ENCODE data around the gene ZFYVE21.

Gene ZFYVE21

DNA sequence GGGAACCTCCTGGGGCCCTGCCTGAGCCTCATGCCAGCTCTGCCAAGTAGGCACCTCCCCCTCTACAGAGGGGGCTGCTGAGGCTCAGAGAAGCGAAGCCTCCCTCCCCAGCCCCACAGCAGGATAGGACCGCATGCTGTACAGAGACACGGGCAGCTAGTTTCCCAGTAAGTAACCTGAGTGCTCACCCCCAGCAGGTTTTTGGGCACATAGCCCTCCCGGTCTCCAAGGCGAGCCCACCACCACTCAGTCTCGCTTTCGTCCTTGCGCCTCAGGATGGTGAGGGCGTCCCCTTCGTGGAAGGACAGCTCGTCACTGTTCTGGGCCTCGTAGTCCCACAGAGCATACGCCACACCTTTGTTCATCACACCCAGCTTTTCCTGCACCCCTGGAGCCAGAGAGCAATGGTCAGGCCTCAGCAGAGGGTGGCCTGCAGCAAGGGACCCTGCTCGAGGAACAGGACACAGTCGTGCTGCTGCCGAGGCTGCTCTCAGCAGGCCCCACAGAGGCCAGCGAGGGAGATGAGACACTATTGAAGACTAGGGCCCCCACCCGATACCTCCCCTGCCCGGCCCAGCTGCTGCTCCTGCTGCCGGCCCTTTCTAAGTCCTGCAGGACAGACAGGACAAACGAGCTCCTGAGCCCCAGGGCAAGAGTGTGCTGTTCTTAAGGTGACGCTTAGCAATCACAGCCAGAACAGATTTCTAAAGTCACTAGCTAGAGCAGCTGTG, 20.4 kb downstream of the ZFYVE21 start:
- H3K36me3 Mint-ChIP-seq (ENCODE audit: insufficient read depth): peaks cover 17% of the 10 kb centered on the region
- H3K4me3 Mint-ChIP-seq: no peak overlapping the region
- H3K9me3 Mint-ChIP-seq: no peaks in the 10 kb centered on the region
- no peaks in the 10 kb centered on the region for H3K27me3 Mint-ChIP-seq
- ATAC-seq (replicated peaks) (no peak), DNase-seq (no peak)
- H3K4me1 Mint-ChIP-seq (ENCODE audit: low read depth in 2 of 2): no peaks in the 10 kb centered on the region
- peak overlapping the region in 1 of 2 donors; percentile 44 for H3K27ac Mint-ChIP-seq

DNA sequence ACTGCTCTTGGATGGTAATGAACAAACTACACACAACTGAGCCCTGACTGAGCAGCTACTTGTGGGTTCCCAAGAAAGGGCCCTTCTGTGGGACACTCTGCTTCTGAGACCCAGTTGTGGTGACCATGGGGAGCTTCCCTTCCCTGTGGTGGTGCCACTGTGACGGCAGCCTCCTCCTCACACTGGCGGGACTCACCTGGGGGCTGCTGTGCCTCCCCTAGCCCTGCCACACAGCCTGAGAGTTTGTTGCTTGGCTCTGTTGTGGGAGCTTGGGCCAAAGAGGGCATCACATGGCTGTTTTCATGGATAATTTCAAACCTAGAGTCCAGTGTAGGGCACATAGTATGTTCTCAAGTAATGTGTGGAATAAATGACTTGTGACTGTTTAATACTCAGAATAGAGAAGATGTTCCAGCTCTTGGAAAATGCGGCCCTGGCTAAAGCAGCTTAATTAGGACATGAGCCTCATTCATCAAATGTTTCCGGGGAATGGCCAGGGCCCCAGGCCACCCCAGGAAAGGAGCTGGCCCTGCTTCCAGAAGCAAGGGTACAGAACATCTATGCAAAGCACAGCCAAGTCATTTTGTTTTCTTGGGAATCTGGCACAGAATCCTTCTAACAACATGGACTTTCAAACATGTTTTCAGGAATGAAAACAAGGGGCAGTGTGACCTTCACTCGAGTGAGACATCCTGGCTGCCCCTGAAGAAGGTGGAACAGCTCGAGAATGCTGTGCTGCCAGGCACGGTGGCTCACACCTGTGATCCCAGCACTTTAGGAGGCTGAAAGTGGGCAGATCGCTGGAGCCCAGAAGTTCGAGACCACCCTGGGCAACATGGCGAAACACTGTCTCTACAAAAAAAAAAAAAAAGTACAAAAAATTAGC, 21.2 kb downstream of the ZFYVE21 start:
- no peaks in the 10 kb centered on the region for H3K27me3 Mint-ChIP-seq
- no peak for DNase-seq
- peaks cover 12% of the 10 kb centered on the region for H3K36me3 Mint-ChIP-seq (ENCODE audit: insufficient read depth)
- no peak for ATAC-seq (replicated peaks)
- no peak overlapping the region for H3K27ac Mint-ChIP-seq
- H3K4me1 Mint-ChIP-seq (ENCODE audit: low read depth in 2 of 2): no peaks in the 10 kb centered on the region
- H3K4me3 Mint-ChIP-seq: no peak overlapping the region
- H3K9me3 Mint-ChIP-seq: no peaks in the 10 kb centered on the region

- H3K9me3 Mint-ChIP-seq: no peaks in the 10 kb centered on the region
- no peak overlapping the region for H3K27ac Mint-ChIP-seq
- no peak overlapping the region for H3K4me3 Mint-ChIP-seq
- DNase-seq: no peak
- no peaks in the 10 kb centered on the region for H3K27me3 Mint-ChIP-seq
- H3K4me1 Mint-ChIP-seq (ENCODE audit: low read depth in 2 of 2): no peaks in the 10 kb centered on the region
- no peak for ATAC-seq (replicated peaks)
- H3K36me3 Mint-ChIP-seq (ENCODE audit: insufficient read depth): peaks cover 9% of the 10 kb centered on the region
Observed at GRCh38 chr14:103737432-103738045, 21.9 kb downstream of the ZFYVE21 start.

DNA sequence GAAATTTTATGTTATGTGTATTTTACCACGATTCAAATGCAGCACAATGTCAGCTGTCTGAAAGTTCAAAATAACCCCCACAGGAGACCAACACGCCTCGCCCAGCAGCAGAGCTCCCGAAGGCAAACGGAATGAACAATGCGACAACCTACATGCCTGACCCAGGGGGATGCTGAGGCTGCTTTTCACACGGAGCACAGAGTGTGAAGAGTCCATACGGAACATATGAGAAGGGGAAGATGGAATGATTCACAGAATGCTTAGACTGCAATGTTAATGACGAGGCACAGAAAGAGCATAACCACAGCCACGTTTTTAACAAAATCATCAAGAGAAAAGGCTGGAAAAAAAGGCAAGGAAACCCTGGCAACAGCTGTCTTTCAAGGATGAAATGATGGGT, 22.6 kb downstream of the ZFYVE21 start:
- H3K9me3 Mint-ChIP-seq: no peaks in the 10 kb centered on the region

DNA sequence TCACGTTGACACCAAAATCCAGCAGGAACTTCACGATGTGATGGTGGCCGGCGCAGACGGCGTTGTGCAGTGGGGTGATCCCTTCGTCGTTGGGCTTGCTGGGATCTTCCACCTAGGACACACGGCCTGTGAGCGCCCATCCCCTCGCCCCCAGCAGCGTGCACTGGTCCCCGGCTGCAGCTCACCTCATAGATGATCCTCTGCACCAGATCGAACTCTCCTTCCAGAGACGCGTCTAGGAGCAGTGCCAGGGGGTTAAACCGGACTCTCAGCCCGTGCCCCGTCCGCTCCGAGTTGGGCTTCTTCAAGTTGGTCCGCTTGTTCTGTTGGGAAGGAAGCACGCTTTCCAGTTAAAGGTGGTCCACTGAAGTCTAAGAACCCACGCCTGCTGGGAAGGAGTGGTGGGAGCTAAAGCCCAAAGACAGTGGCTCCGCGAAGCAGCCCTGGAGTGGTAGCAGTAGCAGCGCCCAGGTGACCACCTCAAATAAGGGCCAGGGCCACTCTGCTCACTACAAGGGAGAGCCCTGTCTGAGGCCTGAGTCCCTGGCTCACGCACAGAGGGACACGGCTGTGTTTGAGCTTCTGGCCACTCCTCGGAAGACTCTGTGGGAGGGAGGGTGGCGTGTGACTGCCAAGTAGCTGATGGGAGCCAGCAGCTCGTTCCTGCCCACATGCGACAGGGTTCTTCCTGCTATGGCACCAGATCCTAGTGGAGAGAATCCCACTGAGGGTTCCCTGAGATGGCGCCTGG, 23.3 kb downstream of the ZFYVE21 start:
- H3K27me3 Mint-ChIP-seq: no peaks in the 10 kb centered on the region
- ATAC-seq (replicated peaks): no peak
- no peak overlapping the region for H3K4me3 Mint-ChIP-seq
- no peaks in the 10 kb centered on the region for H3K9me3 Mint-ChIP-seq
- no peaks in the 10 kb centered on the region for H3K4me1 Mint-ChIP-seq (ENCODE audit: low read depth in 2 of 2)
- no peak overlapping the region for H3K27ac Mint-ChIP-seq
- no peak for DNase-seq
- peaks cover 9% of the 10 kb centered on the region for H3K36me3 Mint-ChIP-seq (ENCODE audit: insufficient read depth)

More for the DNA sequence above, 22.6 kb downstream of the ZFYVE21 start:
- no peak overlapping the region for H3K27ac Mint-ChIP-seq
- H3K4me1 Mint-ChIP-seq (ENCODE audit: low read depth in 2 of 2): no peaks in the 10 kb centered on the region
- H3K4me3 Mint-ChIP-seq: no peak overlapping the region
- H3K27me3 Mint-ChIP-seq: no peaks in the 10 kb centered on the region
- no peak for ATAC-seq (replicated peaks)
- peaks cover 9% of the 10 kb centered on the region for H3K36me3 Mint-ChIP-seq (ENCODE audit: insufficient read depth)
- no peak for DNase-seq

GRCh38 chr14:103739466-103739792, 23.8 kb downstream of the ZFYVE21 start:
- no peak for ATAC-seq (replicated peaks)
- no peak for DNase-seq
- Mint-ChIP-seq H3K4me1 (ENCODE audit: low read depth in 2 of 2) (no peaks in the 10 kb centered on the region), H3K36me3 (ENCODE audit: insufficient read depth) (peaks cover 9% of the 10 kb centered on the region), H3K9me3 (no peaks in the 10 kb centered on the region), H3K27me3 (no peaks in the 10 kb centered on the region), H3K27ac (no peak overlapping the region), H3K4me3 (no peak overlapping the region)

DNA sequence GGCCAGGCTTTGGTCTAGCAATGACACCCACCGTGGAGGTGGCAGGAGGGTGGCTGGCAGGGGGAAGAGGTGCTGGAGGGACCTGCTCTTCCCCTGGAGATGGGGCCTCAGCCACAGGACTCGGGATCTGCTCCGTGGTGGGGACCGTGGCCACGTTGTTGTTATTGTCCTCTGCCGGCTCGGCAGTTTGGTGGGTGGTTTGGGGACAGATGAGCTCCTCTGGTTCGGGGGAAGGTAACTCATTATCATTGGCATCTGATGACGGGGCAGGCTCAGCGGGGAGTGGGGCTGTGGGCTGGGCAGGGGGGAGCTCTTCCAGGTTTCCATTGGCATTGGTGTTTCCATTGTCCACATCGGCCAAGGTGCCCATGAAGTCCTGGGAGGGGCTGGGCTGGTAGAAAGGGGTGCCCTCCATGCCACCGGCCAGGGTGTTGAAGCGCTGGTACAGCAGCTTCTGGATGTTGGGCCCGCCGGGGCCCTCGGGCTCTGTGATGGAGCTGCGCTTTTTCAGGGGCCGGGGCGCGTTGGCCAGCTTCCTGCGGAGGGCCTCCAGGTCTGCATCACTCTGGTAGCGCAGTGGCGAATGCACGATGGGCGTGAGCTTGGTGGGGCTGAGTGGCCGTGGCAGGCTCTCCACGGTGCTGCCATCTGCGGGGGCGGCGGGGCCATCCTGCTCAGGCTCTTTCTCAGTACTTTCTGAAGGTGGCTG, 24.3 kb downstream of the ZFYVE21 start:
- H3K27ac Mint-ChIP-seq: no peak overlapping the region
- H3K9me3 Mint-ChIP-seq: no peaks in the 10 kb centered on the region
- DNase-seq: no peak
- peaks cover 7% of the 10 kb centered on the region for H3K36me3 Mint-ChIP-seq (ENCODE audit: insufficient read depth)
- ATAC-seq (replicated peaks): no peak
- no peaks in the 10 kb centered on the region for H3K27me3 Mint-ChIP-seq
- no peak overlapping the region for H3K4me3 Mint-ChIP-seq
- no peaks in the 10 kb centered on the region for H3K4me1 Mint-ChIP-seq (ENCODE audit: low read depth in 2 of 2)

- DNase-seq: no peak
- Mint-ChIP-seq H3K27ac (no peak overlapping the region), H3K27me3 (no peaks in the 10 kb centered on the region), H3K9me3 (no peaks in the 10 kb centered on the region), H3K4me3 (no peak overlapping the region), H3K4me1 (ENCODE audit: low read depth in 2 of 2) (no peaks in the 10 kb centered on the region), H3K36me3 (ENCODE audit: insufficient read depth) (peaks cover 10% of the 10 kb centered on the region)
- no peak for ATAC-seq (replicated peaks)
Observed at GRCh38 chr14:103740991-103741689, 25.5 kb downstream of the ZFYVE21 start.

- H3K9me3 Mint-ChIP-seq: no peaks in the 10 kb centered on the region
- H3K4me3 Mint-ChIP-seq: no peak overlapping the region
- no peaks in the 10 kb centered on the region for H3K4me1 Mint-ChIP-seq (ENCODE audit: low read depth in 2 of 2)
- no peak for ATAC-seq (replicated peaks)
- no peak overlapping the region for H3K27ac Mint-ChIP-seq
- no peak for DNase-seq
- peaks cover 10% of the 10 kb centered on the region for H3K36me3 Mint-ChIP-seq (ENCODE audit: insufficient read depth)
- H3K27me3 Mint-ChIP-seq: no peaks in the 10 kb centered on the region
Observed at GRCh38 chr14:103741876-103742275, 26.3 kb downstream of the ZFYVE21 start.

DNA sequence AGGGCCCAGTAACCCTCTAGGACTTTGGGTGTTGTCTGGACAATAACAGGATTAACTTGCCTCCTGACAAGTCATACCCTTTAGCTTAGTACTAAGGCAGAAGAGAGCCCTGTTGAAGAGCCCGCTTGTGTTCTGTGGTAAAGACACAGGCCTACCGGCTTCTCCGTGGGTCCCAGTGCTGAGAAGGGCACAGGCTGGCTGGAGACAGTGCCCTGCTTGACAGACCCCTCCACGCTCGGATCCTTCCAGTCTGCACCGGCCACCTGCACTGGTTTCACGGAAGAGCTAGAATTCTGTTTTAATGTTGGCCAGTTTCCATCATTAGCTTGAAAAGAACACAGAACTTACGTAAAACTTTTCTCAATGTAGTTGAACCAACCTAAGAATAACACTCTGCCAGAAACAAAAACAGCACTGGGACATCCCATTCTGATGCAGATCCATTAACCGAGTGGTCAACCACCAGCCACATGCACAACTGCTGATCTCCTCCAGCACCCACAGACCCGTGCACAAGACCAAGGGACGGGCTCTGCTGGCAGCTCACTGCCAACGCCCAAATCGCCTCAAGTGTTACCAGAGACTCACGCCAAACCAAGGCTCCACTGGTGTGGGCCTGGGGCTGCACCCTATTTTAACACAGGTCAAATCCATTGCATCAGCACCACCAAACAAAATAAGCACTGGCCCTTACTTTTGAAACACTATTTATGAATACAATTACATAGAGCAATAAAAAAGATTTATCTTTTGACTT, 27.1 kb downstream of the ZFYVE21 start:
- Mint-ChIP-seq H3K36me3 (ENCODE audit: insufficient read depth) (peaks cover 10% of the 10 kb centered on the region), H3K9me3 (no peaks in the 10 kb centered on the region), H3K4me1 (ENCODE audit: low read depth in 2 of 2) (no peaks in the 10 kb centered on the region), H3K27ac (no peak overlapping the region), H3K4me3 (no peak overlapping the region), H3K27me3 (no peaks in the 10 kb centered on the region)
- ATAC-seq (replicated peaks) (no peak), DNase-seq (no peak)

DNA sequence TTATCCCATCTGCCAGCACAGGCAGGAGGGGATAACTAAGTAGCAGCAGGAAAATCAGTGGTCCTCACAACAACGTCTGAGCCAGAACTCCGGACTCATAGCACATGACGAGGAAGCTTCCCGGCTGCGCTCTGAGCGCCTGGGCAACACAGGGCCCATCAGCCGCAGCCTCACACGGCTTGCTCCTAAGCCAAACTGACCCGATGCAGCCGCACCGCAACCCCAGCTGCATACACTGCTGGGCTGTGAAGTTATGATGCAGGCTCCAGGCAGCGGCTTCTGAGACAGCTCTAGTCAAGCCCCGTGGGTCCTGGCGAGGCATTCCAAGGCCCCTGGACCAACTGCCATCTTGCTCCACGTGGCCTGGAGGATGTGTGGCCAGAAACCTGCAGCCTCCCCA, 28.1 kb downstream of the ZFYVE21 start:
- DNase-seq (no peak), ATAC-seq (replicated peaks) (no peak)

More for the DNA sequence above, 28.1 kb downstream of the ZFYVE21 start:
- H3K4me1 Mint-ChIP-seq (ENCODE audit: low read depth in 2 of 2): peaks cover 8 to 10% of the 10 kb centered on the region in 2 donors
- H3K27ac Mint-ChIP-seq: no peak overlapping the region
- H3K9me3 Mint-ChIP-seq: no peaks in the 10 kb centered on the region
- no peaks in the 10 kb centered on the region for H3K27me3 Mint-ChIP-seq
- no peak overlapping the region for H3K4me3 Mint-ChIP-seq
- peaks cover 8% of the 10 kb centered on the region for H3K36me3 Mint-ChIP-seq (ENCODE audit: insufficient read depth)

Measured in effector memory CD8-positive, alpha-beta T cell (primary cell).